WI38 (cell line): ENCODE measurements around the gene SDK2.
"Not testable (repeated sequence)": the region's sequence is repeated elsewhere in the genome, so short reads cannot be mapped to it uniquely, and the experiment has no call there.

Source experiments
- H3K4me3 ChIP-seq: 2 replicates; pipeline ENCODE4 v1.5.1; 2011; ENCODE audit warnings: low read depth, mild to moderate bottlenecking, control low read depth, low read length
- TF ChIP-seq, protein P1 (sequence below): IDR thresholded peaks from 2 replicates; pipeline ENCODE4 v1.5.1; 2012; ENCODE audit warnings: low read depth, mild to moderate bottlenecking, control low read depth, low read length

SDK2 gene

DNA sequence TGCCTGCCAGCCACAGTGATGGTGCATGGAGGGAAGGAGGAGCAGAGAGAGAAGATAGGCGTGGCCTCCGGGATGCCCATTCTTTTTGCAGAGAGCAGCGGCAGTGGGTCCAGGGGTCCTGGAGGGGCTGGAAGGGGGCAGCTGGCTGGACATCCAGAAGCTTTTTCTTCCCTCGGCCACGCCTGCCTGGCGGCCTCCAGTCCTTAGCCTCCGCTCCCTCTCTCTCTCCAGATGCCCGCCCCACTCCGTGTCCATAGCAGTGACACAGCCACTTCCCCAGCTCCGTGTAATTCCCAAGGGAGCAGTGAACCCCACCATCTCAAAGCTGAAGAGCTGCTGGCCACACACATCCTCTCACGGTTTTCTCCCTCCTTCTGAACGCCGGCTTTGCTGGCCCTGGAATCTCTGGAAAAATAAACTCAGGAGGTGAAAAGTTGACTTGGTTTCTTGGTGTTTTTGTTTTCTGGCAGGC is 306.2 kb downstream of the SDK2 start:
- TF ChIP-seq, protein P1, sequence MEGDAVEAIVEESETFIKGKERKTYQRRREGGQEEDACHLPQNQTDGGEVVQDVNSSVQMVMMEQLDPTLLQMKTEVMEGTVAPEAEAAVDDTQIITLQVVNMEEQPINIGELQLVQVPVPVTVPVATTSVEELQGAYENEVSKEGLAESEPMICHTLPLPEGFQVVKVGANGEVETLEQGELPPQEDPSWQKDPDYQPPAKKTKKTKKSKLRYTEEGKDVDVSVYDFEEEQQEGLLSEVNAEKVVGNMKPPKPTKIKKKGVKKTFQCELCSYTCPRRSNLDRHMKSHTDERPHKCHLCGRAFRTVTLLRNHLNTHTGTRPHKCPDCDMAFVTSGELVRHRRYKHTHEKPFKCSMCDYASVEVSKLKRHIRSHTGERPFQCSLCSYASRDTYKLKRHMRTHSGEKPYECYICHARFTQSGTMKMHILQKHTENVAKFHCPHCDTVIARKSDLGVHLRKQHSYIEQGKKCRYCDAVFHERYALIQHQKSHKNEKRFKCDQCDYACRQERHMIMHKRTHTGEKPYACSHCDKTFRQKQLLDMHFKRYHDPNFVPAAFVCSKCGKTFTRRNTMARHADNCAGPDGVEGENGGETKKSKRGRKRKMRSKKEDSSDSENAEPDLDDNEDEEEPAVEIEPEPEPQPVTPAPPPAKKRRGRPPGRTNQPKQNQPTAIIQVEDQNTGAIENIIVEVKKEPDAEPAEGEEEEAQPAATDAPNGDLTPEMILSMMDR = no peak
- H3K4me3 ChIP-seq = peak overlapping the region; percentile 48

DNA sequence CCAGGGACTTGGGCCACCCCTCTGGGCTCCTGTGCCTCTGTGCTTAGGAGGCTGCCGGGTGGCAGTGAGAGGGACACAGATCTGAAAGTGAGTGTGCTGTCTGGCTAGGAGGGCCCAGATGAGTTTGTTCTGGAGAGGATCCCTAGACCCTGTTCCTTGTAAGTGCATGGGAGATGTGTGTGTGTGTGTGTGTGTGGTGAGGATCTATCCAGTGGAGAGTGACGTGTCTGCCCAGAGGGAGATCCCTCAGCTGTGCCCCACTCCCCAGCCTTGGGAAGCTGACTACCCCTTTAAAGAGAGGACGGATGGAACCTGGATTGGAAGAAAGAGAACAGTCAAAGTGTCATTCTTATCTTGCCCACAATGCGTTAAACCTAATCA is 306.9 kb downstream of the SDK2 start:
- TF ChIP-seq, protein P1 = no peak
- H3K4me3 ChIP-seq = no peak overlapping the region

DNA sequence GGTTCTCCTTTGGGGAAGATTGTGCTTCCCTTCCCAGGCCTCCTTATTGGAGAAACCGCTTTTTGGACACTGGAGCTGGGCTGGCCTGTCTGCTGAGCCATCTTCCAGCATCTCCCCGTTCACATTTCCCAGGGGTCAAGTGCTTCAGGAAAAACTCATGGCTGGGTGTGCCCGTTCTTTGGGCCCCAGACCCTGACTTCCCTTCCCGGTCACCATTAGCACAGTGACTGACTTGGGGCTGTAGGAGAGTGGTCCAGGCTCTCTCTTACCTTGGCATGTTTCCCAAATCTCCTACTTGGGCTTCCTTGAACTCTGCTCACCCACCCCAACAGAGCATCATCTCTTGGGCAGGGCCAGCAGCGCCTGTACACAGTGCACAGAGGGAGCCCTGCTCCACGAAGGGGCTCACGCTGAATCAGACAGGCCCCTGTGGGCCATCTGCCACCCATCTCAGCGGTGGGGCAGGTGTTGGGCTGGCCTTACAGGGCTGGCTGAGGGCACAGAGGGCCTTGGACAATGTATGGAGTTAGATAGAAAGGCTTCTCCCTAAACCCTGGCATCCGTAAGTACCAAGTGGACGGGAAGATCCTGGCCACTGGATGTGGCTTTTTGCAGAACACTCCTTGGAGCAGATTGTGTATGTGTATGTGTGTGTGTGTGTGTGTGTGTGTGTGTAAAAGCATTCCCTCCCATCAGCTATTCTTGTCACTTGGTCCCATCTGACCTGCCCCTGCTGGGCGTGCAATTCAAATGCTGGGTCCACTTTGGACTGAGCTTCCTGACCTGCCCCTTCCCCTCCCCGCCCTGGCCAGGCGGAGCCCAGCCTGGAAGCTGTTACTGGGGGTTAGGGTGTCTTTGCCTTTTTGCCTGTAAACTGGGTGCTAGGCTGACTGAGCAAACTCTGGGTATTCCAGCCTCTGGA is 307.6 kb downstream of the SDK2 start:
- no peak overlapping the region for H3K4me3 ChIP-seq
- TF ChIP-seq, protein P1 = no peak

DNA sequence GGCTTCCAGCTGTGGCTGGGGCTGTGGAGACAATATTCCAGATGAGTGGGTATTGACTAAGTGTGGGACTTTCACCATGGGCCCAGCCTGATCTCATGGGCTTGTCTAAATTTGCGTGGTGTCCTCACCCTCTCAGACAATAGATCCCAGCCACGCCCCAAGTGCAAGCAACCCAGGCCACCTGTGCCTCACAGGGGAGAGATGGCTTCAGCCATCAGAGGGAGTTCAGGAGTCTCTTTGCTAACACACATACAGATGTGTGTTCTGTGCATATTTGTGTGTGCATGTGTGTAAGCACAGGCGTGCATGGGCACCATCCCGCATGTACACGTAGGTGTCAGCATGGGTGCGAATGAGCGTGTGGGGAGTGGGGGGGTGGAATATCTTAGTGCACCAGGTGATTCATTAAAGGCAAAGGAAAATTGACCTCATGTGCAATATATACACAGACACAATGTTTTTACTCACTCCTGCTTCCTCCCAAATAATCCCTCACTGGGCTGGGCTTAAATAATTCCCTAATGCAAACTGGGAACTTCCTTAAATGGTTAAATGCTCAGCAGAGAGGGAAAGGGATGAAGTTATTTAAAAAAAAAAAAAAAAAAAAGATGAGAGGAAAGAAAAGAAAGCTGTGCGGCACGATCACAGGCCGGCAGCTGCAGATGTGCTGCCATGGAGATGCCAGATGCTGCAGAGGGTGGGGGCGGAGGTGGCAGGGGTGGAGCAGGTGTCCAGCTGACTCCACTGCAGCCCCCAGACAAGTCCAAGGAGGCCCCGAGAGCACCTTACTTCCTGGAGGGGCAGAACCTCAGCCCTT is 308.4 kb downstream of the SDK2 start:
- H3K4me3 ChIP-seq = no peak overlapping the region
- TF ChIP-seq, protein P1 = no peak

DNA sequence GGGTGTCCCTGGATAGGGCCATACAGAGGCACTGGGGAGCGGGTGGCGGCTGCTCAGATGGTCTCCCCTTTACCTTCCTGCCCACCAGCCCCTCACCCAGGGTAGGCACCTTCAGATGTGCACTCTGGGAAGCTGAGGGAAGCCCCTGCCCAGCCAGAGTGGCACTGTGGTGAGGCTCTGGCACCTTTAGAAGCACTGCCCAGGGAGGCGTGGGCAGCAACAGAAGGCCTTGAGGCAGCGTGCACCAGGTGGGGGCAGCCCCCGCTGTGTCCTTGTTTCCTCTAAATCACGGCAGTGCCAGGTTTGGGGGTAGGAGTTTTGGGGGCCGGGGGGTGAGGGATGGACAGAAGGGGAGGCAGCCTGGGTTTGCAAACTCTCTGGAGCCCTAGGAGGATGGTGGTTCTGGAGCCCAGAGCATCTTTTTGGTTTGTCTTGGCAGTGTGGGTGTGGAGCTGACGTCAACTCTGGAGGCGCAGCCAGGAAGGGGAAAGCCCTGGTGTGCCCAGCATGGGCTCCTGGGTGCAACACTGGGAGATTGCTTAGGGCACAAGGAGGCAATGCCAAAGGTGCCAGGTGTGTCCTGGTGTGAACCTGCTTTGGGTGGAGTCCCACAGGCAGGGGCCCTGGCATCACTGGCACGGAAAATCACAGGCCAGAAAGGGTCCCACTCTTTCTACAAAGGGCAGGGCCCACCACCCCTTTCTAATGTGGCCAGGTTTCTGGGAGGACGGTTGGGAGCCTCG is 309.3 kb downstream of the SDK2 start:
- H3K4me3 ChIP-seq = no peak overlapping the region

DNA sequence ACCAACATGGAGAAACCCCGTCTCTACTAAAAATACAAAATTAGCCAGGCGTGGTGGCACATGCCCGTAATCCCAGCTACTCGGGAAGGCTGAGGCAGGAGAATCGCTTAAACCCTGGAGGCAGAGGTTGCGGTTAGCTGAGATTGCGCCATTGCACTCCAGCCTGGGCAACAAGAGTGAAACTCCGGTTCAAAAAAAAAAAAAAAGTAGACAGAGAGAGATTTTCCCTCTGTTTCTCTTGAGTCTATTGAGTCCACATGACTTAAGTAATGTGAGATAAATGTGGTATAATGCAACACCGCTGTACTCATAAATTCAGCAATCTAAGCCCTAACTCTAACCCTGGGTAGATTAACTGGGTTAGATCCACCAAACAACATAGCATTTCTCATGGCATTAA is 310.8 kb downstream of the SDK2 start:
- not testable (repeated sequence) for H3K4me3 ChIP-seq

More for the DNA sequence above, 309.3 kb downstream of the SDK2 start:
- TF ChIP-seq, protein P1 = no peak

DNA sequence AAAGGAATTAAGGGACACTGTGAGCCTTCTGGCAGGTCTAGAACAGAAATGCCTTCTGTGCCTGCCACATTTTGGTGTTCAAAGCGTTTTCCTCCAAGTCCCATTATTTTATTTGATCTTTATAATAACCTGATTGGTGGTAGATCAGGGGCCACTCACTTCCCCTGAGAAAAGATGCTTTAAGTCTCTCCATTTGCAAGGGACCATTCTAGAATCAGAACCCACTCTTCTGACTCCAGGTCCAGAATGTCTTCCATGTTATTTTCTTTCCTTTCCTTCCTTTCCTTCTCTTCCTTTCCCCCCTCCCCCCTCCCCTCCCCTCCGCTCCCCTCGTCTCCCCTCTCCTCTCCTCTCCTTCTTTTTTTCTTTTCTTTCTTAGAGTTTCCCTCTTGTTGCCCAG is 313.2 kb downstream of the SDK2 start:
- TF ChIP-seq, protein P1 = no peak
- H3K4me3 ChIP-seq = no peak overlapping the region
